Kidney tubule cell (primary cell): ENCODE data around the gene SULT1C2.
A peak's percentile ranks its signal among the peaks of the same experiment; 100 is the strongest.
"Not testable (repeated sequence)": the region's sequence is repeated elsewhere in the genome, so short reads cannot be mapped to it uniquely, and the experiment has no call there.

Source experiments
- DNase-seq: peaks from one replicate; pipeline ENCODE4 v3.0.0-alpha.2; 2018; ENCODE audit warnings: low spot score

The SULT1C2 gene

DNA sequence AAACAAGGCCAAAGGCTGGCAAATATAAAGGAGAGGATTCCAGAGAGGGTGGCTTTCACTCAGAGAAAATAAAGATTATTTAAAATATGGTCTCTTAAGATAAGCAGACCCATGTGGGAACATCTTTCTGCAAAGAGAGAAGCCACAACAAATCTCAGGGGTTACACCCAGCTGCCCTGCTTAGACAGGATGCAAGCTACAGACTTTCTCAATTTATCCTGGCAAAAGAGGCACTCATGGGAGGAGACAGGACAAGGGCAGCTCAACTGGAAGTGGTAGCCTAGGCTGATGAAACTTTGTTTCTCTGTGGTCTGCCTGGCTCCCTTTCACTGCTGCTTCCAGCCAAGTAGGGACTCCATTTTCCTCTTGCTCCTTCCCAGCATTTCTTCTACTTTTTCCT, 63.2 kb downstream of the SULT1C2 start:
- no peak for DNase-seq

DNA sequence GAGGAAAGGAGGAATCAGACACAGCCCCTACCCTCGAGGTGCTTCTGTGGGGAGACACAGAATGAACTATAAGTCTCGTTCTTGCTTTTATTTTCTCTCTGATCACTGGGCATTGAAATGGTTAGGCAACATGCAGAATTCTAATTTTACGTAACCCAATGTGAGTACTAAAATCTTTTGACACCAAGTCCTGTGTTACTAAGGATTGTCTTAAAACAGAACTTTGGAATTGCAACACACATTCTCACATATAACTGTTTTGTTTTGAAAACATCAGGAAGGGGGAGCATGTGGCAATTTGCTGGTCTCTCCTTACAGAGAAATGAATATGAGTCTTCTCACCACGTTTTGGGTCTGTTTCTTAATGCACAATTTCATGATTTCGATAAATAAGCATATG, 65.4 kb downstream of the SULT1C2 start:
- no peak for DNase-seq

DNA sequence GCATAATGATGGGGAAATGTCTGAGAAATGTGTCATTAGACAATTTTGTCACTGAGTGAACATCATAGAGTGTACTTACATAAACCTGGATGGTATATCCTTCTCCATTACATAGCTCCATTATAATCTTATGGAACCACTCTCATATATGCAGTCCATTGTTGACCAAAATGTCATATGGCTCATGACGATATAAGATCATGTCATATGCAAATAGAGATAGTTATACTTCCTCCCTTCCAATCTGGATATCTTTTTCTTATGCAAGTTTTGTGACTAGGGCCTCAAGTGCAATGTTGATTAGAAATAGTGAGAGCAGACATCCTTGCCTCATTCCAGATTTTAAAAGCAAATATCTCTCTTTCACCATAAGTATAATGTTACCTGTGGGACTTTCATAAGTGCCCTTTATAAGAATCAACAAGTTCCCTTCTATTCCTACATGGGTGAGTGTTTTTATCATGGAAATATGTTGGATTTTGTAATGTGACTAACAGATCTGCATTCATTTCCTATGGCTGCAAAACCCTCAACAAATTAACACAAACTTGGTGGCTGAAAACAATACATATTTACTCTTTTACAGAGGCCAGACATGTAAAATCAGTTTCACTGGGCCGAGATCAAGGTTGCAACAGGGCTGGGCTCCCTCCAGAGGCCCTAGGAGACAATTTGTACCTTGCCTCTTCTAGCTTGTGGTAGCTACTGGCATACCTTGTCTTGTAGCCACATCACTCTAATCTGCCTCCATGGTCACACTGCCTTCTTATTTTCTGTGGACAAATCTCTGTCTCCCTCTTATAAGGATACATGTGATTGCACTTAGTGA, 67.4 kb downstream of the SULT1C2 start:
- peak; percentile 17 for DNase-seq

DNA sequence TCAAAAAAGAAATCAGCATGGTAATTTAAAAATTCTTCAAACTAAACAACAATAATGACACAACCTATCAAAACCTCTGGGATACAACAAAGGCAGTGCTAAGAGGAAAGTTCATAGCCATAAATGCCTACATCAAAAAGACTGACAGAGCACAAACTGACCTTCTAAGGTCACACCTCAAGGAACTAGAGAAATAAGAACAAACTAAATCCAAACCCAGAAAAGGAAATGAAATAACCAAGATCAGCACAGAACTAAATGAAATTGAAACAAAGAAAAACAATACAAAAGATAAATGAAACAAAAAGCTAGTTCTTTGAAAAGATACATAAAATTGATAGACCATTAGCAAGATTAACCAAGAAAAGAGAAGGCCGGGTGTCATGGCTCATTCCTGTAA, 70.6 kb downstream of the SULT1C2 start:
- not testable (repeated sequence) for DNase-seq
